Activated naive CD8-positive, alpha-beta T cell treated with anti-CD3 and anti-CD28 coated beads, Interleukin-2, amount 10 ng/mL, durations not matched to agents 7 days and 5 days (primary cell): Measurements from ENCODE around the gene MYPN. TPM values are rescaled to one million over a fixed set of nuclear protein-coding genes. Genes with fewer than 3 reads are reported as not detected.

Experiments
- ATAC-seq: fragments of 150-1000 bp; cut with Tn5 transposase; one replicate; pipeline ENCODE4 v1.10.0; 2021; ENCODE audit warnings: low read depth, moderate library complexity
- POLR2A ChIA-PET: fragments of 350-600 bp; sonication (Branson Sonifier 250); formaldehyde crosslinking; loops from one replicate; lab custom pipeline; 2021; ENCODE audit warnings: antibody characterized with exemption; lab: Charles Lee
- DNase-seq: peaks from one replicate; pipeline ENCODE4 v3.0.0; 2021
- H3K27ac Mint-ChIP-seq: one replicate; pipeline ENCODE4 v1.8.0; 2022; ENCODE audit warnings: mild to moderate bottlenecking, mixed read lengths
- H3K27me3 Mint-ChIP-seq: one replicate; pipeline ENCODE4 v1.8.0; 2022; ENCODE audit warnings: mild to moderate bottlenecking, moderate library complexity, mixed read lengths
- H3K36me3 Mint-ChIP-seq: one replicate; pipeline ENCODE4 v1.8.0; 2021; ENCODE audit warnings: mild to moderate bottlenecking, mixed read lengths
- H3K4me1 Mint-ChIP-seq: one replicate; pipeline ENCODE4 v1.8.0; 2021; ENCODE audit warnings: mixed read lengths
- H3K4me3 Mint-ChIP-seq: one replicate; pipeline ENCODE4 v1.8.0; 2022; ENCODE audit warnings: mild to moderate bottlenecking, moderate library complexity, mixed read lengths
- H3K9me3 Mint-ChIP-seq: one replicate; pipeline ENCODE4 v1.8.0; 2021; ENCODE audit warnings: mixed read lengths
- total RNA-seq, 2 experiments: library from RNA; stranded (reverse); gene quantifications; one replicate each; pipeline ENCODE4 v1.2.3, GENCODE V29; 2021

The MYPN gene
- total RNA-seq, 2 experiments from 2014 or later = not detected

DNA sequence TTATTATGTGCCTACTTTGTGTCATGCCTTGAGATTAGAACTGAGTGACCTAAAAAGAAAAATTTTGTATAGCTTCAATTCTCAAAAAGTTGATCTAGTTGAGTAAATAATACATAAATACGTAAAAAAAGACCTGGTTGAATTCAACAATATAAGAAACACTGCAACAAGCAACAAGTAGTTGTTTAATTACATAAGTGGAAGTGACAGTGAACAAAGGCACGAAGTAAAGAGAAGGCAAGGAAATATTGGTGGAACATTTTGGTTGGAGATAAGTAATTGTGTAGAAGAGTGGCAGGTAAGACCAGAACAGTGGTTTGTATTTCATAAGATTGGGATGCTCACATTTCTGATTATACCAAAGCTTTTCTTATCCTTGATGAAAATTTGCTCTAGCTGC, 8.2 kb upstream of the MYPN start:
- POLR2A ChIA-PET = no interaction called here
- ATAC-seq (no peak), DNase-seq (no peak)
- Mint-ChIP-seq H3K9me3 (no peaks in the 10 kb centered on the region), H3K27me3 (peaks cover 17% of the 10 kb centered on the region), H3K4me3 (no peak overlapping the region), H3K36me3 (no peaks in the 10 kb centered on the region), H3K27ac (no peak overlapping the region), H3K4me1 (peaks cover 6% of the 10 kb centered on the region)

DNA sequence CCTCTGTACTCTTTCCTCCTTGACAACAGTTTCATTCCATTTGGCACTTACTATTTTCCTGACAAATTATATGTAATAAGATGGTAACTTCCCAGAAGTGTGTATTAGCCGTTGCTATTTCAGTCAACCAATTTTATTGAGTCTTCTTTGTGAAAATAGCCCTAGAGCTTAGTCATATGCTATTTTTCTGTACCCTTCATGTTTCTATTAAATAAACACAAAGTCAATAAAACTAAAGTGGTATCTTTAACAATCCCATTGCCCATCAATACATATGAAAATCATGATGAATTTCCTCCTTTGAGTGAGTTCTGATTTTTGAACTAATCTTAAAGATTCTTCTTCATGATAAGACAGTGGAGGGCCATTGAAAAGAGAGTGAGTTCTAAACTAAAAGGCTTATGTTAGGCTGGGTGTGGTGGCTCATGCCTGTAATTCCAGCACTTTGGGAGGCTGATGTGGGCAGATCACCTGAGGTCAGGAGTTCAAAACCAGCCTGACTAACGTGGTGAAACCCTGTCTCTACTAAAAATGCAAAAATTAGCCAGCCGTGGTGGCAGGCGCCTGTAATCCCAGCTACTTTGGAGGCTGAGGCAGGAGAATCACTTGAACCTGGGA, 5.9 kb upstream of the MYPN start:
- ATAC-seq = no peak
- POLR2A ChIA-PET = no interaction called here

DNA sequence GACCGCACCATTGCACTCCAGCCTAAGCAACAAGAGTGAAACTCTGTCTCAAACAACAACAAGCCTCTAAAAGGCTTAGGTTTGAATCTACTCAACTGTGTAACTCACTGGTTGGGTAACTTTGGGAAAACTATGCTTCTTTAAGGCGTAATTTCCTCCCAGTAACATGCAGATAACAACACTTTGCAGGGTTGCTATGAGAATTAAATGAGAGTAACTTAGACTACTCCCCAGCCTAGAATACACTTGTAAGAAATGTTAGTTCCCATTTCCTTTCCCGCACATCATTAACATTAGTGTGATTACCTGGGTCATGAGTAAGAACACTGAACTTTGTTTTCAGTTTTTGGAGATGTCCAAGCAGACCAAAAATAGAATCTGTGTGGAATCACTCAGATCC, 5.4 kb upstream of the MYPN start:
- ATAC-seq = no peak

More for the DNA sequence above, 5.9 kb upstream of the MYPN start:
- Mint-ChIP-seq H3K4me1 (peaks cover 6% of the 10 kb centered on the region), H3K9me3 (no peaks in the 10 kb centered on the region), H3K27me3 (peaks cover 24% of the 10 kb centered on the region), H3K27ac (no peak overlapping the region), H3K4me3 (no peak overlapping the region), H3K36me3 (no peaks in the 10 kb centered on the region)
- no peak for DNase-seq

GRCh38 chr10:68105820-68106219, 3.5 kb upstream of the MYPN start:
- Mint-ChIP-seq H3K27me3 (peaks cover 21% of the 10 kb centered on the region), H3K36me3 (no peaks in the 10 kb centered on the region), H3K4me1 (no peaks in the 10 kb centered on the region), H3K27ac (no peak overlapping the region), H3K9me3 (no peaks in the 10 kb centered on the region), H3K4me3 (no peak overlapping the region)
- ATAC-seq (no peak), DNase-seq (no peak)
- POLR2A ChIA-PET = no interaction called here

More for the DNA sequence above, 5.4 kb upstream of the MYPN start:
- DNase-seq = no peak
- no peaks in the 10 kb centered on the region for H3K9me3 Mint-ChIP-seq
- H3K4me1 Mint-ChIP-seq = peaks cover 6% of the 10 kb centered on the region
- H3K27ac Mint-ChIP-seq = no peak overlapping the region
- H3K36me3 Mint-ChIP-seq = no peaks in the 10 kb centered on the region
- no peak overlapping the region for H3K4me3 Mint-ChIP-seq
- POLR2A ChIA-PET = no interaction called here
- H3K27me3 Mint-ChIP-seq = peaks cover 21% of the 10 kb centered on the region

GRCh38 chr10:68106656-68107055, 2.6 kb upstream of the MYPN start:
- no peak for ATAC-seq
- Mint-ChIP-seq H3K4me3 (no peak overlapping the region), H3K4me1 (no peaks in the 10 kb centered on the region), H3K27me3 (peaks cover 24% of the 10 kb centered on the region), H3K36me3 (no peaks in the 10 kb centered on the region), H3K9me3 (no peaks in the 10 kb centered on the region), H3K27ac (no peak overlapping the region)
- DNase-seq = no peak
- POLR2A ChIA-PET = interaction anchor here (0.6 kb wide), 1 partner anchor 54 kb away, joined by 3 read pairs; no protein-coding TSS in a partner anchor

DNA sequence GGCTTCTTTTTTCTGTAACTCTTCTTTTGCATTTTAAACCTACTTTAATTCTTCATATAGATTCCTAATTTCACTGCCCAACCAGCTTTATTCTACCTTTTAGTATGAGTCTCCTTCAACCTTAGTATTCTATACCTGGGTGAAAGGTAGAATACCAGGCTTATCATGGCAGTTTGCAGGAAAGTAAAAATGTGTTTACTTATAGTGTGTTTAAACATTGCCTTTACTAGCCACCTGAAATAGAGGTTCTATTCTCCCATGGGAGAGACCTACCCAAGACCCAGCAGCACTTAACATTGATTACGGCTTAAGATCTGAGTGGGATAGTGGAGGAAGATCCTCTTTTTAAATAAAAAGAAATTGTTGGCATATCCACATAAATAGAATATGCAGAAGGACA, 1.6 kb upstream of the MYPN start:
- no peak for DNase-seq
- Mint-ChIP-seq H3K27me3 (peaks cover 26% of the 10 kb centered on the region), H3K36me3 (no peaks in the 10 kb centered on the region), H3K9me3 (no peaks in the 10 kb centered on the region), H3K4me3 (no peak overlapping the region), H3K4me1 (no peaks in the 10 kb centered on the region), H3K27ac (no peak overlapping the region)
- ATAC-seq = no peak
- POLR2A ChIA-PET = no interaction called here

- DNase-seq (no peak), ATAC-seq (no peak)
- no peaks in the 10 kb centered on the region for H3K36me3 Mint-ChIP-seq
- H3K9me3 Mint-ChIP-seq = no peaks in the 10 kb centered on the region
- no peak overlapping the region for H3K27ac Mint-ChIP-seq
- no peaks in the 10 kb centered on the region for H3K4me1 Mint-ChIP-seq
- POLR2A ChIA-PET = no interaction called here
- H3K27me3 Mint-ChIP-seq = peaks cover 26% of the 10 kb centered on the region
- no peak overlapping the region for H3K4me3 Mint-ChIP-seq
Observed at GRCh38 chr10:68108051-68108450, 1.2 kb upstream of the MYPN start.

DNA sequence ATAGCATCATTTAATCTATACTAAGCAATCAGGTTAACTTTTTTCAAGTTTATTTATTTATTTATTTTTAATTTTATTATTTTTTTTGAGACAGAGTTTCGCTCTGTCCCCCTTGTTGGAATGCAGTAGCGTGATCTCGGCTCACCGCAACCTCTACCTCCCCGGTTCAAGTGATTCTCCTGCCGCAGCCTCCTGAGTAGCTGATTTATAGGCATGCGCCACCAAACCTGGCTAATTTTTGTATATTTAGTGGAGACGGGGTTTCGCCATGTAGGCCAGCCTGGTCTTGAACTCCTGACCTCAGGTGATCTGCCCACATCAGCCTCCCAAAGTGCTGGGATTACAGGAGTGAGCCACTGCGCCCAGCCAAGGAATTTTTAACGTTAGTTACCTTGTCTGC, 635 bp upstream of the MYPN start:
- Mint-ChIP-seq H3K36me3 (no peaks in the 10 kb centered on the region), H3K4me3 (no peak overlapping the region), H3K27me3 (peaks cover 22% of the 10 kb centered on the region), H3K9me3 (no peaks in the 10 kb centered on the region), H3K27ac (no peak overlapping the region), H3K4me1 (no peaks in the 10 kb centered on the region)
- POLR2A ChIA-PET = no interaction called here
- DNase-seq = no peak
- ATAC-seq = no peak

DNA sequence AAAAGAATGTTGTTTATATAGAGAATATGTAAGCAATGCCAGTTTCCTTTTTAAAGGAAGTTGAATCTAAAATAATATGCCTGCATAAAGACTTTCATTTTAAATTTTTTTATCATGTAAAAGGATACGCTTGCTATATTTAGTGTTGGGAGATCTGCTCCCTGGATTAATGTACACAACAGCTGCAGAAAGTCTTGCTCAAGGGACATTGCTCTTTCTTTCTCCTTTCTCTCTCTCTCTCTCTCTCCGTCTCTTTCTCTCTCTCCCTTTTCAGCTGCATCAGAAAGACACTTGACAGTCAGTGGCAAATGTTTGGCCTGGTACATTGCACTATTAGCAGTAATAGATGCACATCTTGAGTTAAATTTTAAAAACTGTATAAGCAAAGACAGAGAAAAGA, 739 bp downstream of the MYPN start:
- Mint-ChIP-seq H3K27me3 (peaks cover 22% of the 10 kb centered on the region), H3K4me3 (no peak overlapping the region), H3K36me3 (no peaks in the 10 kb centered on the region), H3K27ac (no peak overlapping the region), H3K4me1 (no peaks in the 10 kb centered on the region), H3K9me3 (no peaks in the 10 kb centered on the region)
- POLR2A ChIA-PET = no interaction called here
- ATAC-seq = no peak
- DNase-seq = no peak

GRCh38 chr10:68111584-68111983, 2.3 kb downstream of the MYPN start:
- POLR2A ChIA-PET = no interaction called here
- no peaks in the 10 kb centered on the region for H3K36me3 Mint-ChIP-seq
- peaks cover 22% of the 10 kb centered on the region for H3K27me3 Mint-ChIP-seq
- no peak for ATAC-seq
- DNase-seq = no peak
- no peak overlapping the region for H3K4me3 Mint-ChIP-seq
- H3K9me3 Mint-ChIP-seq = no peaks in the 10 kb centered on the region
- no peaks in the 10 kb centered on the region for H3K4me1 Mint-ChIP-seq
- no peak overlapping the region for H3K27ac Mint-ChIP-seq

DNA sequence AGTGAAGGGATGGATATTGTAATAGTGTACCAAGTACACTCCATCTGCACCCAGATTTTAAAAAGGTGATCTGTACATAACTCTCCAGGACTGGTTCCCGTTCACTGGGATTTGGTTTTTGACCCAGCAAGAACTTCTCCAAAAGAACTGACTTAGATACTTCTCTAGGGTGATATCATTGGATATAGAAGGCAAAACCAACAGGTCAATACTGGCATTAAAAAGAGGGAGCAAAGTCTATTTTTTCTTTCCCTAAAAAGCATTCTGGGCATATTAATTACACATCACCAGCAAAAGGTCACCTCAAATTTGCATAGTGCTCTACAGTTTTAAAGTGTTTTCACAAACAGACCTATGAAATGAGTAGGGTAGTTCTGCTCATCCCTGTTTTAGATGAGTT, 3.5 kb downstream of the MYPN start:
- ATAC-seq = no peak
- Mint-ChIP-seq H3K9me3 (no peaks in the 10 kb centered on the region), H3K4me3 (no peak overlapping the region), H3K36me3 (no peaks in the 10 kb centered on the region), H3K4me1 (no peaks in the 10 kb centered on the region), H3K27ac (no peak overlapping the region), H3K27me3 (peaks cover 21% of the 10 kb centered on the region)
- no peak for DNase-seq
- POLR2A ChIA-PET = no interaction called here

GRCh38 chr10:68118657-68119056, 9.4 kb downstream of the MYPN start:
- Mint-ChIP-seq H3K36me3 (no peaks in the 10 kb centered on the region), H3K4me1 (no peaks in the 10 kb centered on the region), H3K9me3 (no peaks in the 10 kb centered on the region), H3K27me3 (peaks cover 20% of the 10 kb centered on the region), H3K27ac (no peak overlapping the region), H3K4me3 (no peak overlapping the region)
- DNase-seq (no peak), ATAC-seq (no peak)
- POLR2A ChIA-PET = no interaction called here

- Mint-ChIP-seq H3K27me3 (peaks cover 21% of the 10 kb centered on the region), H3K36me3 (no peaks in the 10 kb centered on the region), H3K4me1 (no peaks in the 10 kb centered on the region), H3K9me3 (no peaks in the 10 kb centered on the region), H3K27ac (no peak overlapping the region), H3K4me3 (no peak overlapping the region)
- ATAC-seq (no peak), DNase-seq (no peak)
- POLR2A ChIA-PET = no interaction called here
Observed at GRCh38 chr10:68121020-68121743, 11.9 kb downstream of the MYPN start.

DNA sequence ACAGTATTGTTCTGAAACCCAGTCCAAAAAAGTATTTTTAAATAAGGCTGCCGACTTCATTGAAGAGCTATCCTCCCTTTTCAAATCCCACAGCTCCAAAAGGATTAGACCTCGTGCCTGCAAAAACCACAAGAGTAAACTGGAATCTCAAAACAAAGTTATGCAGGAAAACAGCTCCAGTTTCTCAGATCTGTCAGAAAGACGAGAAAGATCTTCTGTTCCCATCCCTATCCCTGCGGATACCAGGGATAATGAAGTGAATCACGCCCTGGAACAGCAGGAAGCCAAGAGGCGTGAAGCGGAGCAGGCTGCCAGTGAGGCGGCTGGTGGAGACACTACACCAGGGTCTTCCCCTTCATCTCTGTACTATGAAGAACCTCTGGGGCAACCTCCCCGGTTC, 12.6 kb downstream of the MYPN start:
- H3K36me3 Mint-ChIP-seq = no peaks in the 10 kb centered on the region
- POLR2A ChIA-PET = no interaction called here
- DNase-seq (no peak), ATAC-seq (no peak)
- no peak overlapping the region for H3K4me3 Mint-ChIP-seq
- H3K9me3 Mint-ChIP-seq = no peaks in the 10 kb centered on the region
- H3K27ac Mint-ChIP-seq = no peak overlapping the region
- H3K4me1 Mint-ChIP-seq = no peaks in the 10 kb centered on the region
- H3K27me3 Mint-ChIP-seq = peaks cover 24% of the 10 kb centered on the region
